H1 (cell line): ENCODE measurements around the gene TFAP2E. TPM values are rescaled to one million over a fixed set of nuclear protein-coding genes. Genes with fewer than 3 reads are reported as not detected.

Experiments
- ZNF274 ChIP-seq: IDR thresholded peaks from 2 replicates; pipeline ENCODE4 v1.7.0; 2012; ENCODE audit warnings: low read length, borderline replicate concordance; ENCODE audit errors: extremely low read depth
- polyA plus RNA-seq, 7 experiments: library from polyadenylated mRNA; depleted of rRNA in 3 of 7; stranded (reverse) in 5 of 7; unstranded in 2 of 7; fragments of >200 nt in 5 of 7; fragments of 200-250 nt in 2 of 7; gene quantifications; 1 replicate in 5 of 7; 2 replicates in 1 of 7; 4 replicates in 1 of 7; pipeline versions ENCODE4 v1.2.1 to v1.2.3, GENCODE V29; 2011 to 2013; ENCODE audit warnings: missing spikeins in 2 of 7, mixed read lengths in 2 of 7
- total RNA-seq: library from RNA; stranded (reverse); fragmentation: NEBNext Ultra II Directional; extraction: Animal tissue kit (Norgen Biotek cat#: 25700); gene quantifications from 2 replicates; pipeline ENCODE4 v1.2.1, GENCODE V29; 2021

The TFAP2E gene
- total and polyA plus RNA-seq, 2 of the 8 experiments (the other 6 are each of a cell fraction or from before 2014, with no cell fraction given): 0.24 to 0.50 TPM

DNA sequence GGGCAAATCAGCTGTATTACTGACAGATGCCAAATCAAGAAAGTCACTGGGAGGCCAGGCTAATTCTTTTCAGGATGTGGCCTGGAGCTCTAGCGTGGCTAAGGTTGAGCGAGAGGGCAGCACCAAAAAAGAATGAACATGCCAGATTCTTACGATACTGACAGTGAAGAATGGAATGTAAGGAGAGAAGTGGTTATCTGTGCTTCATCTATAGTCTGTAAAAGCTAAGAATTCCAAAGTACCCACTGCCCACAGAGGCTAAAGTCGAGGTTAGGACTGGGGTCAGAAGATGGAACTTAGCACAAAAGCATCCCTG lies 32.7 kb downstream of the TFAP2E start (continued):
- no peak for TF ChIP-seq ZNF274
